GM13976 (cell line): ENCODE data around the gene RSRP1.
"Not testable (repeated sequence)": the region's sequence is repeated elsewhere in the genome, so short reads cannot be mapped to it uniquely, and the experiment has no call there.

Experiments
- DNase-seq: peaks from one replicate; pipeline ENCODE4 v3.0.0; 2012; ENCODE audit warnings: low spot score
- CTCF ChIP-seq: IDR thresholded peaks from 2 replicates; pipeline ENCODE4 v1.5.1; 2012; ENCODE audit warnings: borderline replicate concordance, mild to moderate bottlenecking; ENCODE audit not compliant: insufficient read depth; ENCODE audit errors: extremely low read depth, missing control alignments, control extremely low read depth
- in situ Hi-C: fragments of 300-500 bp; cut with MboI; formaldehyde crosslinking; loops from one replicate; pipeline ENCODE4 v1.12.0; 2022; ENCODE audit warnings: low sequenced_read_pairs, mixed read lengths, inconsistent platforms; ENCODE audit not compliant: unreplicated experiment

RSRP1 gene

GRCh38 chr1:25239681-25240541 is 7.3 kb downstream of the RSRP1 start:
- in situ Hi-C loops: loop anchor here (10.0 kb wide), 1 partner anchor 105 kb away; no protein-coding TSS in a partner anchor
- TF ChIP-seq CTCF: peak; percentile 65
- peak; percentile 90 for DNase-seq

GRCh38 chr1:25238046-25238445 is 9.2 kb downstream of the RSRP1 start:
- in situ Hi-C loops: no loop called here
- TF ChIP-seq CTCF: no peak
- no peak for DNase-seq

GRCh38 chr1:25236261-25236660 is 11.0 kb downstream of the RSRP1 start:
- in situ Hi-C loops: not testable (repeated sequence)

GRCh38 chr1:25235411-25235810 is 11.8 kb downstream of the RSRP1 start:
- in situ Hi-C loops: not testable (repeated sequence)

More at GRCh38 chr1:25236261-25236660, 11.0 kb downstream of the RSRP1 start:
- DNase-seq: not testable (repeated sequence)

GRCh38 chr1:25232866-25233784 is 14.1 kb downstream of the RSRP1 start:
- no peak for TF ChIP-seq CTCF
- in situ Hi-C loops: no loop called here
- DNase-seq: peak; percentile 82

More at GRCh38 chr1:25235411-25235810, 11.8 kb downstream of the RSRP1 start:
- not testable (repeated sequence) for DNase-seq

- TF ChIP-seq CTCF: no peak
- DNase-seq: peak; percentile 97
- in situ Hi-C loops: no loop called here
Measured at GRCh38 chr1:25232027-25232865, 15.0 kb downstream of the RSRP1 start, which contains the start of gene SYF2. Gene SYF2 (minus strand): TSS chr1:25232502. CDS start chr1:25232467, 35 bp downstream.

- no peak for TF ChIP-seq CTCF
- DNase-seq: no peak
- in situ Hi-C loops: no loop called here
Measured at GRCh38 chr1:25223471-25223870, 23.8 kb downstream of the RSRP1 start.
